HG03521 (cell line): ENCODE results near the gene YEATS4.

Source experiments
- ATAC-seq: cut with Tn5 transposase; IDR thresholded peaks from one replicate; pipeline ENCODE4 v1.9.1; 2021; ENCODE audit warnings: mild to moderate bottlenecking, moderate library complexity; ENCODE audit not compliant: unreplicated experiment

Gene YEATS4

DNA sequence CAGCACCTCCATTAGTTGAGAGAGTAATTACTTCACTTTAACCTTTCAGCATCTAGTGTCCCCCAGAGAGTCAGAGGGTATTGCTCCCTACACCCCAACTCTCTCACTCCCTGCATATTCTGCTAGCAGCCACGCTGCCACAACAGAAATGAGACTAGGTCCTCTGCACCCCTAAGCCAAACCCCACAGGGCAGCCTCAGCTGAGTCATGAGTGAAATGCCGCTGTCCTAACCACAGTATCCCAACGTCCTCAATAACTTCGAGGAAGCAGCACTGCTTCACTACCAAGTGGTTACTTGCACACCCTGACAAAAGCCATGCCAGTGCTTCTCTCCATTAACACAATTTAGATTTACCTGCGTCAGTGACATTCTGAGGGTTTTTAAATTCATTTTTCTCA, 18.2 kb upstream of the YEATS4 start:
- no peak for ATAC-seq

DNA sequence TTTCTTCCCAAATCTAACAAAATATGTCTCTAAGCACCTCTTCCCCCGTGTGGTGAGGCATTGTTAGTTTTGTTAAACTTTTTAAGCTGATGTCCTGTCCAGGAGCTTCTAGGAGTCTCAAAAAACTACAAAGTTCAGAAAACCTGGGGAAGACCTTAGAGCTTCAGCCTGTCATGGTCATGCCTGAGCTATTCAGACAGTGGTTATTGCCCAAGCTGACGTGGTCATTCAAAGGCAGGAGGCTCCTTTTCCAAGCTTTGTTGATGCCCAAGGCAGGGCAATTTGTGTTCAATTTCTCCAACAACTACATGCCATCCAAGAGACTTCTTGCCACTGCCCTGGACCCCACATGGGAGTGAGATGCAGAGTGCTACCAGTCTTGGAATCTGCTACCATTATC, 17.1 kb upstream of the YEATS4 start:
- no peak for ATAC-seq

DNA sequence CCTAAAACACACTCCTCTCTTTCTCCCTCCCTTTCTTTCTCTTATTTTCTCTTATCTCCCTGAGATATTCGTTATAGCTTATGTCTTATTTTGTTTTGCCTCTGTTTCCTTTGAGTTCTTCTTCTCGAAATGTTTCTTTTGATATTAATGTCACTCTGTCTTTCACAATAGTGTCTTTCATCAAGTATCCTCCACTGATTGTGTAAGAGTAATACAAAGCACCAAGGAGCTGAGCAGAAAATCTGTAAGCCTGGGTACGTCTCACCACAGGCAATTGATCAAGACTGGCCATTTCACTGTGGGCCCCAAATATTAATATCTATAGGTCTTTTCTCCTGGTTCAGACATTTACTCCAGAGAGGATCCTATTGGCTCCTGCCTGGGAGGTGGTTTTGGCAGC, 16.2 kb upstream of the YEATS4 start:
- no peak for ATAC-seq

DNA sequence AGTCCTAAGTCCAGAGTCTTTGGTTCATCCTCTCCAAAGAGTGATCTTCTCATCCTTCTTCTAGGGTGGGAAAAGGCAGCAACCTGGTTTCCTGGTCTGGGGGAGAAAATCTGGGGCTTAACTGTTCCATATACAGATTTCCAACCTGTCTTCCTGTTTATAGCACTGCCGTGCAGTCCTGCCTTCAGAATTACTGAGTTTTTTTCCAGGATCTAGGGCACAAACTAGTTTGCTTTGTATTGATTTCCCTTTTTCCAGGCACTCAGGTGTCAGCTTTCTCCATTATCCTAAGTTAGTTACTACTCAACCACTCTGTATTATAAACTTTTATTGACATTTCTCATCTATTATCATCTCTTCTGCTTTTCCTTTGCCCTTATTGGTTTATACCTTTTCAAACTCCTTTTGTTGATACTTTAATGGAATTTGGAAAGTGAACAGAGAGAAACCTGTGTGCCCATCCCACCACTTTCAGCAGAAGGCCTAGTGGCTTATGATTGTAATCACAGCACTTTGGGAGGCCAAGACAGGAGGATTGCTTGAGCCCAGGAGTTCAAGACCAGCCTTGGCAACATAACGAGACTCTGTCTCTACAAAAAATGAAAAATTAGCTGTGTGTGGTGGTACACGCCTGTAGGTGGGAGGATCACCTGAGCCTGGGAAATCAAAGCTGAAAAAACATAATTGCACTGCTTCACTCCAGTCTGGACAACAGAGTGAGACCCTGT, 15.5 kb upstream of the YEATS4 start:
- no peak for ATAC-seq

DNA sequence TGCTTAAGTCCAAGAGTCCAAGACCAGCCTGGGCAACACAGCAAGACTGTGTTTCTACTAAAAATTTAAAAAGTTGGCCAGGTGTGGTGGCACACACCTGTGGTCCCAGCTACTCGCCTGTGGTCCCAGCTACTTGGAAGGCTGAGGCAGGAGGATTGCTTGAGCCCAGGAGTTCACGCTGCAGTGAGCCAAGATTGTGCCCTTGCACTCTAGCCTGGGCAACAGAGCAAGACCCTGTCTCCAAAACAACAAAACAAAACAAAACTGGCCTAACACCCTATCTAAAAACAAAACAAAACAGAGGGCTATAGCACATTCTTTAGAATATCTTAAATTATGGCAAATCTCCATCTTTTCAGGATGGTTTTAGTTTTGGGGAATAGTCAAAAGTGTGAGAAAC, 14.5 kb upstream of the YEATS4 start:
- ATAC-seq = no peak

DNA sequence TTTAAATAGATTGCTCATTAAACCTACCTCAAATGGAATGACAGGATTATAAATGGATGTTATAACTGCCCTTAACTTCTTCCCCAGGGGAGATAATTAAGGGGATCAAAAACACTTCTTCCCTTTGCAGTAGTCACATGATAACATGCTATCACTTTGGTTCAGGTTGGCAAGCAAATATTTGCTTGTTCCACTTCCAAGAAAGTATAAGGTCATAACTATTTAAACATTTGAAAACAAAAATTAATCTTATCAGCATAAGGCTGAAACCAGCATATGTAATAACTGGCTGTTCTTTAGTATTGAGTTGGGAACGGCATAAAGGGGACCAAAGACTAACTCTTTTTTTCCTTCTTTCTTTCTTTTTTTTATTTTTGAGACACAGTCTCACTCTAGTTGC, 13.8 kb upstream of the YEATS4 start:
- ATAC-seq = no peak

DNA sequence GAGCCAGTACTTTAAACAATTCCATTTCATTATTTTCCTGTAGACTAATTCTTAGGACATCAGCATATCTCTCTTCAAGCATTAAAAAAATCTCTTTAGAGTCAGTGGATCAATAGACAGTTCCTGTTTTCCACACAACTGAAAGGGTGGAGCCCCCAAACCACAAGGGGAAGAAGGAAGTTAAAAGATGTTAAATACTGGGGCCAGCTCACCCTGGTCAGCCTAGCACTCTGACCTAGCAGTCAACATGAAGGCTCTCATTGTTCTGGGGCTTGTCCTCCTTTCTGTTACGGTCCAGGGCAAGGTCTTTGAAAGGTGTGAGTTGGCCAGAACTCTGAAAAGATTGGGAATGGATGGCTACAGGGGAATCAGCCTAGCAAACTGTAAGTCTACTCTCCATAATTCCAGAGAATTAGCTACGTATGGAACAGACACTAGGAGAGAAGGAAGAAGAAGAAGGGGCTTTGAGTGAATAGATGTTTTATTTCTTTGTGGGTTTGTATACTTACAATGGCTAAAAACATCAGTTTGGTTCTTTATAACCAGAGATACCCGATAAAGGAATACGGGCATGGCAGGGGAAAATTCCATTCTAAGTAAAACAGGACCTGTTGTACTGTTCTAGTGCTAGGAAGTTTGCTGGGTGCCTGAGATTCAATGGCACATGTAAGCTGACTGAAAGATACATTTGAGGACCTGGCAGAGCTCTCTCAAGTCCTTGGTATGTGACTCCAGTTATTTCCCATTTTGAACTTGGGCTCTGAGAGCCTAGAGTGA, 11.2 kb upstream of the YEATS4 start, which contains the start of gene LYZ:
LYZ (plus strand) TSS at position 220 of the 777 bp plus-strand sequence; CDS start at position 248, 28 bp downstream.
- no peak for ATAC-seq

DNA sequence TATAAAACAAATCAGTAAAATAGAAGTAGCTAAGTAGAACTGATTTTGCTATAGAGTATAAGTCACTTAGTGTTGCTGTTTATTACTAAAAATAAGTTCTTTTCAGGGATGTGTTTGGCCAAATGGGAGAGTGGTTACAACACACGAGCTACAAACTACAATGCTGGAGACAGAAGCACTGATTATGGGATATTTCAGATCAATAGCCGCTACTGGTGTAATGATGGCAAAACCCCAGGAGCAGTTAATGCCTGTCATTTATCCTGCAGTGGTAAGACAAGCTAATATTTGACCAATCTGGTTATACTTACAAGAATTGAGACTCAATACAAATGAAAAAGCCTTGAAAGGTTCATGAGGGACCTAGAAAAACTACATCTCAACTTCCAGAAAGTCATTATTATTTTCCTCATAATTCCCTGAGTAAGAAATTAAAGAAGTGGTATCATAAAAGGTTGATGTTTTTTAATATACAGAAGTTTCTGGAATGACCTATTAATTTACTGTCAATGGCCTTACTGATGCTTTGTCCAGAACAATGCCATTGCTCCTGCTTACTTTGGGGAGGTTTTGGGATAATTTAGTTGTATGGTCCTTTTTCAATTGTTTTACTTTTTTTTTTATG, 9.4 kb upstream of the YEATS4 start:
- ATAC-seq = no peak

DNA sequence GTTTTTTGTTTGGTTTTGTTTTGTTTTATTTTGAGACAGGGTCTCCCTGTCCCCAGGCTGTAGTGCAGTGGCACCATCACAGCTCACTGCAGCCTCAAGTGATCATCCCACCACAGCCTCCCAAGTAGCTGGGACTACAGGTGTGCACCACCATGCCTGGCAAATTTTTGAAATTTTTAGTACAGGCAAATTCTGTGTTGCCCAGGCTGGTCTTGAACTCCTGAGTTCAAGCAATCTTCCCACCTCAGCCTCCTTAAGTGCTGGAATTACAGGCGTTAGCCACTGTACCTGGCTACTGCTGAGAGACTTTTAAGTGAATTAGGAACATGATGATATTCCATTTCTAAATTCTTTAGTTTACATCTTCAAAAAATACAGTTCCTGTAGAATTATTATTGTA, 8.8 kb upstream of the YEATS4 start:
- no peak for ATAC-seq

DNA sequence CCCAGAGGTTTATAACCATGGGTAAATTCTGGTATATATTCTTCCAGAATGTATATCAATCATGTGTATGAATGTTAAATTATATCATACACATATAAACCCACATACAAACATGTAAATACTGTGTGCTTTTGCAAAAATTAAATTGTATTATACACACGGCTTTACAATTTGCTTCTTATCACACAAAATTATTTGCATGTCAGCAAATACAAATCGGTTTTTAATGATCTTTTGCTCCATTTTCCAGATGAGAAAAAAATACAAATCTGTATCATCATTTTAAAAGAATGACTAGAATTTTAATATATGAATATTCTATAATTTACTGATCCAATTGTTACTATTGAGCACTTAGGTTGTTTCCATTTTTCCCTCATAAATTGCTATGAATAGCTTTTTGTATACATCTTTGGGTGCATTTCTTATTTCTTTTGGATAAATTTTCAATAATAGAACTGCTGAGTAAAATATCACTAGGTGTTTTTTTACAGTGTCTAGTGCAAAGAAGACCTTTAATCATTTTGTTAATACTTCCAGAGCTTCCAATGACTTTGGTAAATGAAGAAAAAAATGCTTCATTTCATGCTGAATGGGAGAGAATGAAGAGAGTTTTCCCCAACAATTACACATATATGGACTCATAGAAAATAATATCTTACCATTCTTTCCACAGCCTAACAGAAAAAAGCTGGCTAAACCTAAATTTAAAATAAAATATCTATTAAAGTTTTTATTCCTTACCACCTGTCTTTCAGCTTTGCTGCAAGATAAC, 7.9 kb upstream of the YEATS4 start:
- ATAC-seq = no peak

DNA sequence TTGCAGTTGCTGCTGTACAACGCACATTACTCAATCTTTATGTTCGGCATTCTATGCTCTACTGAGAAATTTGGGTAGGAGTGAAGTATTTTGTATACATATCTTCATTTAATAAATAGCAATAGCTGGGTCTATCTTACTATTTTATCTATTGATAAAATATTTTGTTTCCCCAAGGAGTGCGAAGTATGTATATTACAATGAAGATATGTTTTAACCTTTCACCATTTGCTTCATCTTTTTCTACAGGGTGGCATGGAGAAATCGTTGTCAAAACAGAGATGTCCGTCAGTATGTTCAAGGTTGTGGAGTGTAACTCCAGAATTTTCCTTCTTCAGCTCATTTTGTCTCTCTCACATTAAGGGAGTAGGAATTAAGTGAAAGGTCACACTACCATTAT, 6.6 kb upstream of the YEATS4 start:
- no peak for ATAC-seq

DNA sequence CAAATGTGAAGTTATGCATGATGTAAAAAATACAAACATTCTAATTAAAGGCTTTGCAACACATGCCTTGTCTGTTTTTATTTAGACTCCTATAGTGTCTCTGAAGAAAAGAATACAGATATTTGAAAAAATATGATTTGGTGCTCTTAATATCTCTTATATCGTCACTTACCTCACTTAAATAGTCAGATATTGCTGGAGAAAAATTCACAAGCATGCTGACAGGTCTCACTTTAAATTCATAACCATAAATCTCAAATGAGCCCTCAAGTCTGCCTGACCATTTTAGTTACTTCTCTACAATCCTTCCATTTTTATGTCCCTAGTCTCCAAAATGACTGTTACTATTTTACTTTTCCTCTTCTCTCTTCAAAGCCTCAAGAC, 5.4 kb upstream of the YEATS4 start:
- ATAC-seq = no peak

DNA sequence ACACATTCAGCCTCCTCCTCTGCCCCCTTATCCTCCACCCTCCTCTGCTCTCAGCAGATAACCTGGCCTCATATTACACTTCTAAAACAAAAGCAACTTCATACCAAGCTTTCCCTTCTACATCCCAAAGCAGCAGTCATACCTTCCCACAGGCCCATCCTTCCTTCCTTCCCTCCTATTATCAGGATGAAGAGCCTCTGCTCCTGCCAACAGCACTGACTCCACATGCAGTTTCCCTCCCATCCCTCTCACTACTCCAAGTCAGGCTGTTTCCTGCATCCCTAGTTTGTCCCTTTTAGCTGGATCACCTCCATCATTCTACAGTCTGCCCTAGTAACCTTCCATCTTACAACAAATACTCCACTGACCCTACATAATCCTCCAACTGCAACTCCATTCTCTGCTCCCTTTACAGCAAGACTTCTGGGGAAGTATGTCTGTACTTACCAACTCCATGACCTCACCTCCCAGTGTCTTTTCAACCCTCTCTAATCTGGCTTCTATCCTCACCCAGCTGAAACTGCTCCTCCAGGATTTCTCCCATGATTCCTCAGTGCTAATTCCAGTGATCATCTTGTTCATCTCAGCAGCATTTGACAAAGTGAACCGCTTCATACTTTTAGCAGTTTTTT, 4.9 kb upstream of the YEATS4 start:
- ATAC-seq = no peak

DNA sequence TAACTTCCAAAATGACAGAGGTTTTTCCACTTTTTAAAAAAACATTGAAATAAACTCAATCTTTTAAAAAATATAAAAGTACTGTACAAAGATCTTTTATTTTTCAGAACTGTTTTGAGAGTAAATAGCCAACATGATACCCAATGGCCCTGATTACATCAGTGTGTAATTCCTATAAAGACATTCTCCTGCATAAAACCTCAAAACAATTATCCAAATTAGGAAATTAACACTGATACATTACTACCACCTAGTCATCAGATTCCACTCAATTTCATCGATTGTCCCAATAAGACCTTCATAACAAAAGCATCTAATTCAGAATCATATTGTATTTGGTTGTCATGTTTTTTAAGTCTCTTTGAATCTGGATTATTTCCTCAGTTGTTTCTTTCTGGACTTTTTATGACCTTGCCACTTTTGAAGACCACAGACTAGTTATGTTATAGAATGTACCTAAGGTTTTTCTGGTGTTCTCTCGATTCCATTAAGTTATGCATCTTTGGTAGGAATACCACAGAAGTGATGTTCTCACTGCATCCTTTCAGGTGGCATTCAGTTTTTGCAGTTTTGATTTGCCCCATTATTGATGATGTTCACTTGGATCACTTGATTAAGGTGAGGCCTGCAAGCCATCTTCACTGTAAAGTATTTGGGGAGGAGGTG, 4.0 kb upstream of the YEATS4 start:
- no peak for ATAC-seq

DNA sequence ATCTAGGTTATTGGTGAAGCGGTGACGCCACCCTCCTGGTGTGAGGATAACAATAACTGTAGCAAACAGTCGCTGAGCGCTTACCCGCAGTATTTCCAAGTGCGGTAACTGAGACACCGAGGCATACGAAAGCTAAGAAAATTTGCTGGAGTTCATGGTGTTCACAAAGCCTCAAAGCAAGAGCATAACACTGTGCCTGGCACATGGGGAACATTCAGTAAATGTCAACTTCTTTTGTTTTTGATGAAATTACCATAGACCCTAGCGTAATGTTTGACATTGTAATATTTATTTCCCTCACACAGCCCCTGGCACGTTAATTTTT, 767 bp downstream of the YEATS4 start:
- ATAC-seq = no peak

DNA sequence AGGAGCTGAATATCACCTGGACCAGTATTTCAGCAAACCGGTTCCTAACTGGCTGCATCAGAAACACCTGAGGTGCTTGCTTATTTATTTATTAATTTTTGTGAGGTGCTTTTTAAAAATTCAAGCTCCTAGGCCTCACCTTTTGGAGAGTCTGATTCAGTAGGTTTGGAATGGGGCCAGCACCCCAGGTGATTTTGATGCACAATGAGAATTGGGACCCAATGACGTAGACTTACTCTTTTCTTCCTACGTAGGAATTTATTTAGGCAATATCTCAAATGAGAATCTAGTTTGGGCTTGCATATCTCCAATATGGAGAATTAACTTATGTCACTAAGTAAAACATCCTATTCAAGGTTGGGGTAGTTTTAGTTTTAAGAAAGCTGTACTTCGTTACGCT, 7.3 kb downstream of the YEATS4 start:
- no peak for ATAC-seq

DNA sequence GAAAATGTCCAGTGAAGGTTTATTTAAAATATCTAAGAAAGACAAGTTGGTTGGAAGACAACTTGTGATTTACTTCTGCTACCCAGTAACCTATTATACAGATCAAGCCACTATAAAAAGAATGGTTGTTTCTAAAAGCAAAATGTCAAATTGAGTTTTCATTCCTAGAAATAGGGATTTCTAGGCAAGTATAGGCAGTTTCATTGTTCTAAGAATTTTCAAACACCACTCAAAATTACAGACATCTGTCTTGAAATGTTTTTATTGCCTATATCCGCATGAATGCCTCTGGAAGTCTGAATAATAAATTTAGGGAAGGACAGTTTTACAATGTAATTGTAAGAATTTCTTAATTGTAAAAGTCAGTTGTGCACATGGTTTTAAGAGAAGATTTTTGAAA, 8.6 kb downstream of the YEATS4 start:
- ATAC-seq = no peak

DNA sequence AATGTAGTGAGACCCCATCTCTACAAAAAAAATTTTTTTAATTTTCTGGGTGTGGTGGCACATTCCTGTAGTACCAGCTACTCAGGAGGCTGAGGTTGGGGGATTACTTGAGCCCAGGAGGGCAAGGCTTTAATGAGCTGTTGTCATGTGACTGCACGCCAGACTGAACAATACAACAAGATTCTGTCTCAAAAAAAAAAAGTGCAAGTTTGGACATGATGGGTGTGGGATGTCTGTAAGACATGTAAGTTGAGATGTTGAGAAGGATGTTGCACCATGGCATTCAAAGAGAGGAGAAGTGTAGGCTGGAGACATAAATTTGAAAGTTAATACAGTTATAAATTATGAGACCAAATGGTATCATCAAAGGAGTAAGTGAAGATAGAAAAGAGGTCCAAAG, 23.5 kb downstream of the YEATS4 start:
- ATAC-seq = no peak

DNA sequence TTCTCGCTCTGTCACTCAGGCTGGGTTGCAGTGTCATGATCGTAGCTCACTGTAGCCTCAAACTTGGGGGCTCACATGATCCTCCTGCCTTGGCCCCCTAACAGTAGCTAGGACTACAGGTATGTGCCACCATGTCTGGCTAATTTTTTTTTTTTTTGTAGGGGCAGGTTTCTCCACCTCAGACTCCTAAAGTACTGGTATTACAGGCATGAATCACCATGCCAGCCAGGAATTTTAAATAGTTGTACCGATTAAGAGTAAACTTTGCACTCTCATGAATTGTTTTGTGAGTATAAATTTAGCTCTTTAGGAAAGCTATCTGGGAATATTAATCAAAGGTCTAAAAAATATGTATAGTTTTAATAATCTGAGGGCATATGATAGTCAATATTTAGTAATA, 25.5 kb downstream of the YEATS4 start:
- ATAC-seq = no peak

DNA sequence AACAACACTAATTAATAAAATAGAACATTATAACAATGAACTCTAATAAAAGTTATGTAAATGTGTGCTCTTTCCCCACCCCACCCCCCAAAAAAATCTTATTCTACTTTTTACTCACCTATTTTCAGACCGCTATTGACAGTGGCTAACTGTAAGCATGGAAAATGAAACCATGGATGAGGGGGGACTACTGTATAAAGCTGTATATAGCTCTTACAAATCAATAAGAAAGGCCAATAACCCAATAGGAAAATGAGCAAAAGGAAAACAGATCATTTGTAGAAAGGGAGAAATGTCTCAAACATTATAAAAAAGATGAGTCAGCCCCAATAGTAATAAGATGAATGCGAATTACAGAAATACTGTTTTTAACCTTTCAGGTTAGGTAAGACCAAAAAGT, 27.4 kb downstream of the YEATS4 start:
- ATAC-seq = no peak

DNA sequence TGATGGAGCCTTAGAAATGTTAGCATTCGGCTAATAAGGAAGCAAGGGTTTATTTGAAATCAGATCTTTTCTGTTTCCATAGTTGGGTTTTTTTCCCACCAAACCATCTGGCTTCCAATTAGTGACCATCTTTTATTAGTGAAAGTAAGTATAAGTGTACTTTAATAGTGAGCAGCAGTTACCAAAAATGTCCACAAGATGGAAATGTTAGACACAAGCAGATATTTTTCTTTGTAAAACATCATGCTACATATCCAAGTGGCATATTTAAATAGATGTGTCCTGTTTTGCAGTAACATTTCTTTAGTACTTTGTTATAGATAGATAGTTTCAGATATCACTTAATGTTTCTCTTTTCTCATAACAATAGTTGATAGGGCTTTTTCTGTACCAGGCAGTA, 28.8 kb downstream of the YEATS4 start:
- ATAC-seq = no peak
